ENCODE results near the gene MCC. TPM values are rescaled to one million over a fixed set of nuclear protein-coding genes. Genes with fewer than 3 reads are reported as not detected.

The MCC gene
- total RNA-seq, 1 donor from 2014 or later: 15.1 TPM

GRCh38 chr5:113240032-113240431 lies 248.2 kb downstream of the MCC start:
- no peaks in the 10 kb centered on the region for H3K27me3 ChIP-seq (ENCODE audit: control insufficient read depth in 3 of 3, insufficient read depth in 3 of 3, low read length in 3 of 3)
- H3K9me3 ChIP-seq (ENCODE audit: control insufficient read depth in 3 of 3, low read length in 3 of 3): no peaks in the 10 kb centered on the region
- no peak overlapping the region for H3K9ac ChIP-seq (ENCODE audit: low read depth in 1 of 3, low read length in 3 of 3)
- H3K27ac ChIP-seq (ENCODE audit: low read depth, low read length): no peak overlapping the region
- no peak overlapping the region for H3K4me3 ChIP-seq (ENCODE audit: low read length in 3 of 3)
- no peaks in the 10 kb centered on the region for H3K36me3 ChIP-seq (ENCODE audit: control insufficient read depth in 3 of 3, insufficient read depth in 3 of 3, low read length in 3 of 3)
- H3K4me1 ChIP-seq (ENCODE audit: control insufficient read depth in 3 of 3, insufficient read depth in 3 of 3, low read length in 3 of 3): peaks cover 0 to 14% (median 0%) of the 10 kb centered on the region in 3 donors

- Histone ChIP-seq H3K27me3 (ENCODE audit: control insufficient read depth in 3 of 3, insufficient read depth in 3 of 3, low read length in 3 of 3) (no peaks in the 10 kb centered on the region), H3K4me1 (ENCODE audit: control insufficient read depth in 3 of 3, insufficient read depth in 3 of 3, low read length in 3 of 3) (peaks cover 0 to 21% (median 0%) of the 10 kb centered on the region in 3 donors), H3K9me3 (ENCODE audit: control insufficient read depth in 3 of 3, low read length in 3 of 3) (no peaks in the 10 kb centered on the region), H3K9ac (ENCODE audit: low read depth in 1 of 3, low read length in 3 of 3) (no peak overlapping the region), H3K36me3 (ENCODE audit: control insufficient read depth in 3 of 3, insufficient read depth in 3 of 3, low read length in 3 of 3) (no peaks in the 10 kb centered on the region), H3K4me3 (ENCODE audit: low read length in 3 of 3) (no peak overlapping the region), H3K27ac (ENCODE audit: low read depth, low read length) (no peak overlapping the region)
Measured at GRCh38 chr5:113237893-113238292, 250.4 kb downstream of the MCC start.

- Histone ChIP-seq H3K27me3 (ENCODE audit: control insufficient read depth in 3 of 3, insufficient read depth in 3 of 3, low read length in 3 of 3) (no peaks in the 10 kb centered on the region), H3K4me3 (ENCODE audit: low read length in 3 of 3) (no peak overlapping the region), H3K27ac (ENCODE audit: low read depth, low read length) (no peak overlapping the region), H3K9me3 (ENCODE audit: control insufficient read depth in 3 of 3, low read length in 3 of 3) (no peaks in the 10 kb centered on the region), H3K9ac (ENCODE audit: low read depth in 1 of 3, low read length in 3 of 3) (no peak overlapping the region), H3K4me1 (ENCODE audit: control insufficient read depth in 3 of 3, insufficient read depth in 3 of 3, low read length in 3 of 3) (peaks cover 0 to 26% (median 3%) of the 10 kb centered on the region in 3 donors), H3K36me3 (ENCODE audit: control insufficient read depth in 3 of 3, insufficient read depth in 3 of 3, low read length in 3 of 3) (no peaks in the 10 kb centered on the region)
Measured at GRCh38 chr5:113236536-113237288, 251.5 kb downstream of the MCC start.

GRCh38 chr5:113235884-113236283 lies 252.4 kb downstream of the MCC start:
- no peak overlapping the region for H3K9ac ChIP-seq (ENCODE audit: low read depth in 1 of 3, low read length in 3 of 3)
- no peaks in the 10 kb centered on the region for H3K27me3 ChIP-seq (ENCODE audit: control insufficient read depth in 3 of 3, insufficient read depth in 3 of 3, low read length in 3 of 3)
- peaks cover 0 to 29% (median 3%) of the 10 kb centered on the region in 3 donors for H3K4me1 ChIP-seq (ENCODE audit: control insufficient read depth in 3 of 3, insufficient read depth in 3 of 3, low read length in 3 of 3)
- H3K27ac ChIP-seq (ENCODE audit: low read depth, low read length): no peak overlapping the region
- H3K9me3 ChIP-seq (ENCODE audit: control insufficient read depth in 3 of 3, low read length in 3 of 3): no peaks in the 10 kb centered on the region
- H3K36me3 ChIP-seq (ENCODE audit: control insufficient read depth in 3 of 3, insufficient read depth in 3 of 3, low read length in 3 of 3): no peaks in the 10 kb centered on the region
- no peak overlapping the region for H3K4me3 ChIP-seq (ENCODE audit: low read length in 3 of 3)

GRCh38 chr5:113234546-113234945 lies 253.7 kb downstream of the MCC start:
- no peaks in the 10 kb centered on the region for H3K9me3 ChIP-seq (ENCODE audit: control insufficient read depth in 3 of 3, low read length in 3 of 3)
- peaks cover 0 to 25% (median 3%) of the 10 kb centered on the region in 3 donors for H3K4me1 ChIP-seq (ENCODE audit: control insufficient read depth in 3 of 3, insufficient read depth in 3 of 3, low read length in 3 of 3)
- no peaks in the 10 kb centered on the region for H3K27me3 ChIP-seq (ENCODE audit: control insufficient read depth in 3 of 3, insufficient read depth in 3 of 3, low read length in 3 of 3)
- H3K4me3 ChIP-seq (ENCODE audit: low read length in 3 of 3): no peak overlapping the region
- H3K9ac ChIP-seq (ENCODE audit: low read depth in 1 of 3, low read length in 3 of 3): no peak overlapping the region
- no peaks in the 10 kb centered on the region for H3K36me3 ChIP-seq (ENCODE audit: control insufficient read depth in 3 of 3, insufficient read depth in 3 of 3, low read length in 3 of 3)
- no peak overlapping the region for H3K27ac ChIP-seq (ENCODE audit: low read depth, low read length)

- H3K27ac ChIP-seq (ENCODE audit: low read depth, low read length): no peak overlapping the region
Measured at GRCh38 chr5:113233606-113234005, 254.6 kb downstream of the MCC start.

DNA sequence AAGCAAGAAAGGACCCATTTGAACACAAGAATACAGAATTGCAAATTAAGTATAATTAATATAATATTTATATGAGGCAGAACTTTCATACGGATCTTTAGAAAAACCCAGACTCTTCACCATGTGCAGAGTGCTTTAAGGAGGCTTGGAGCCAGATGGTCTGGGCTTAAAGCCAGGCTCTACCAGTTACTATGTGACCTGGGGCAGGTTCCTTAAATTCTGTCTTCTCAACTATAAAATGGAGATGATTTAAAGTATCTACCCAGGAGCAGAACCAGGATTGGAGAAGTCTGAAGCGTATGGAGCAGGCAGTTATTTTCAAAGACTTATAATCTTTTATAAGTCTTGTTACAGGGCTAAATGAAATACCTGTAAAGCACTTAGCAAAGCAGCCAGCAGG lies 255.6 kb downstream of the MCC start:
- no peaks in the 10 kb centered on the region for H3K27me3 ChIP-seq (ENCODE audit: control insufficient read depth in 3 of 3, insufficient read depth in 3 of 3, low read length in 3 of 3)
- peaks cover 0 to 21% (median 3%) of the 10 kb centered on the region in 3 donors for H3K4me1 ChIP-seq (ENCODE audit: control insufficient read depth in 3 of 3, insufficient read depth in 3 of 3, low read length in 3 of 3)

More at GRCh38 chr5:113233606-113234005, 254.6 kb downstream of the MCC start:
- Histone ChIP-seq H3K4me3 (ENCODE audit: low read length in 3 of 3) (no peak overlapping the region), H3K27me3 (ENCODE audit: control insufficient read depth in 3 of 3, insufficient read depth in 3 of 3, low read length in 3 of 3) (no peaks in the 10 kb centered on the region), H3K9ac (ENCODE audit: low read depth in 1 of 3, low read length in 3 of 3) (no peak overlapping the region), H3K9me3 (ENCODE audit: control insufficient read depth in 3 of 3, low read length in 3 of 3) (no peaks in the 10 kb centered on the region), H3K36me3 (ENCODE audit: control insufficient read depth in 3 of 3, insufficient read depth in 3 of 3, low read length in 3 of 3) (no peaks in the 10 kb centered on the region), H3K4me1 (ENCODE audit: control insufficient read depth in 3 of 3, insufficient read depth in 3 of 3, low read length in 3 of 3) (peaks cover 0 to 23% (median 3%) of the 10 kb centered on the region in 3 donors)

DNA sequence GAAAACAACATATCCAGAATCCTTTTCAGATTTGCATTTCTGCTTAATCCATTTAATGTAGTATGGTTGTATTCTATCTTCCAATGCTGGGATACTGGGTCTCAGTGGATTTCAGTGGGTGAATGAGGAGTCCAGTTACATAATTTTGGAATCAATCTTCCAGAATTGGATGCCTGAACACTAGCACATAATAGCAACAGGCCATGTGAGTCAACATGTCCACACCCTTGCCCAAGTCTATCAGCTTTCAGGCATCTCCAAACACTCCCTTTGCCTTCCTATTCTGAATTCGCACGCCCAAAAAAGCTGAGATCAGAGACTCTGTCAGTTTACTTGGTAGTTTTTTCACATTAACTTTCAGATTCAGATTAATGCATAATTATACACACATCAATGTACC lies 256.0 kb downstream of the MCC start:
- no peak overlapping the region for H3K27ac ChIP-seq (ENCODE audit: low read depth, low read length)
- H3K4me3 ChIP-seq (ENCODE audit: low read length in 3 of 3): peak overlapping the region in 1 of 3 donors; percentile 16
- peaks cover 0 to 21% (median 3%) of the 10 kb centered on the region in 3 donors for H3K4me1 ChIP-seq (ENCODE audit: control insufficient read depth in 3 of 3, insufficient read depth in 3 of 3, low read length in 3 of 3)
- H3K9ac ChIP-seq (ENCODE audit: low read depth in 1 of 3, low read length in 3 of 3): no peak overlapping the region
- H3K36me3 ChIP-seq (ENCODE audit: control insufficient read depth in 3 of 3, insufficient read depth in 3 of 3, low read length in 3 of 3): no peaks in the 10 kb centered on the region
- no peaks in the 10 kb centered on the region for H3K9me3 ChIP-seq (ENCODE audit: control insufficient read depth in 3 of 3, low read length in 3 of 3)
- H3K27me3 ChIP-seq (ENCODE audit: control insufficient read depth in 3 of 3, insufficient read depth in 3 of 3, low read length in 3 of 3): no peaks in the 10 kb centered on the region

More for the DNA sequence above, 255.6 kb downstream of the MCC start:
- Histone ChIP-seq H3K9me3 (ENCODE audit: control insufficient read depth in 3 of 3, low read length in 3 of 3) (no peaks in the 10 kb centered on the region), H3K9ac (ENCODE audit: low read depth in 1 of 3, low read length in 3 of 3) (no peak overlapping the region), H3K27ac (ENCODE audit: low read depth, low read length) (no peak overlapping the region), H3K4me3 (ENCODE audit: low read length in 3 of 3) (peak overlapping the region in 1 of 3 donors; percentile 16), H3K36me3 (ENCODE audit: control insufficient read depth in 3 of 3, insufficient read depth in 3 of 3, low read length in 3 of 3) (no peaks in the 10 kb centered on the region)

DNA sequence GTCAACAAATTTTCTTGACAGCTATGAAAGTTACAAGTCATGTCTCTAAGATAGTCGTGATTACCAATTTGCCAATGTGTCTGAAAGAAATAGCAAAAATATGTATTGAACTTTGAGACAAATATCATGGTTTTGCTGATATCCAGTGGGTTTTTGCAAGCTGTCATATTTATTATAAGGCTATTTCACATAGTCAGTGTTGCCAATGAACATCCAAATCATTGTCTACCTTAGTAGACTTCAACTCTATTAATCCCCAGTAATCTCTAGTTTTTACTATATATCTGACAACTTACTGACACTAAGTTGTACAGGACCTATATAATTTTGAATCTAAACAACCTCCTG lies 256.6 kb downstream of the MCC start:
- no peak overlapping the region for H3K27ac ChIP-seq (ENCODE audit: low read depth, low read length)
- H3K27me3 ChIP-seq (ENCODE audit: control insufficient read depth in 3 of 3, insufficient read depth in 3 of 3, low read length in 3 of 3): no peaks in the 10 kb centered on the region
- H3K4me3 ChIP-seq (ENCODE audit: low read length in 3 of 3): no peak overlapping the region
- H3K9ac ChIP-seq (ENCODE audit: low read depth in 1 of 3, low read length in 3 of 3): no peak overlapping the region
- H3K9me3 ChIP-seq (ENCODE audit: control insufficient read depth in 3 of 3, low read length in 3 of 3): no peaks in the 10 kb centered on the region
- H3K4me1 ChIP-seq (ENCODE audit: control insufficient read depth in 3 of 3, insufficient read depth in 3 of 3, low read length in 3 of 3): peaks cover 0 to 18% (median 3%) of the 10 kb centered on the region in 3 donors
- no peaks in the 10 kb centered on the region for H3K36me3 ChIP-seq (ENCODE audit: control insufficient read depth in 3 of 3, insufficient read depth in 3 of 3, low read length in 3 of 3)

- Histone ChIP-seq H3K4me1 (ENCODE audit: control insufficient read depth in 3 of 3, insufficient read depth in 3 of 3, low read length in 3 of 3) (peaks cover 0 to 18% (median 3%) of the 10 kb centered on the region in 3 donors), H3K27ac (ENCODE audit: low read depth, low read length) (no peak overlapping the region), H3K9ac (ENCODE audit: low read depth in 1 of 3, low read length in 3 of 3) (no peak overlapping the region)
Measured at GRCh38 chr5:113230711-113231652, 257.3 kb downstream of the MCC start.

More at GRCh38 chr5:113230711-113231652, 257.3 kb downstream of the MCC start:
- no peaks in the 10 kb centered on the region for H3K9me3 ChIP-seq (ENCODE audit: control insufficient read depth in 3 of 3, low read length in 3 of 3)
- H3K4me3 ChIP-seq (ENCODE audit: low read length in 3 of 3): no peak overlapping the region
- no peaks in the 10 kb centered on the region for H3K27me3 ChIP-seq (ENCODE audit: control insufficient read depth in 3 of 3, insufficient read depth in 3 of 3, low read length in 3 of 3)
- H3K36me3 ChIP-seq (ENCODE audit: control insufficient read depth in 3 of 3, insufficient read depth in 3 of 3, low read length in 3 of 3): no peaks in the 10 kb centered on the region
